Measurements from ENCODE around the gene RALGAPA1. TPM values are rescaled to one million over a fixed set of nuclear protein-coding genes. Genes with fewer than 3 reads are reported as not detected.

Gene RALGAPA1
- total RNA-seq, 1 donor, result 39.1 TPM

GRCh38 chr14:35661875-35662274 is 147.2 kb downstream of the RALGAPA1 start:
- Histone ChIP-seq H3K9me3 (ENCODE audit: low read depth, low read length) (no peaks in the 10 kb centered on the region), H4K20me1 (ENCODE audit: insufficient read depth, low read length) (no peaks in the 10 kb centered on the region), H3K27me3 (ENCODE audit: insufficient read depth, low read length) (no peaks in the 10 kb centered on the region), H3K4me3 (ENCODE audit: insufficient read depth, low read length) (no peak overlapping the region), H3K79me2 (ENCODE audit: insufficient read depth, low read length) (no peaks in the 10 kb centered on the region), H2AFZ (ENCODE audit: low read length) (no peak overlapping the region), H3K4me1 (ENCODE audit: insufficient read depth, low read length) (no peaks in the 10 kb centered on the region), H3K4me2 (ENCODE audit: insufficient read depth, low read length) (no peak overlapping the region), H3K27ac (ENCODE audit: low read depth, low read length) (no peak overlapping the region), H3K36me3 (ENCODE audit: insufficient read depth, low read length) (no peaks in the 10 kb centered on the region)
- DNase-seq (ENCODE audit: insufficient read length, low spot score, missing footprints), result no peak
- no peak for TF ChIP-seq CTCF (IDR thresholded peaks at IDR 0.05; ENCODE audit: extremely low read depth, low read depth, low read length)

DNA sequence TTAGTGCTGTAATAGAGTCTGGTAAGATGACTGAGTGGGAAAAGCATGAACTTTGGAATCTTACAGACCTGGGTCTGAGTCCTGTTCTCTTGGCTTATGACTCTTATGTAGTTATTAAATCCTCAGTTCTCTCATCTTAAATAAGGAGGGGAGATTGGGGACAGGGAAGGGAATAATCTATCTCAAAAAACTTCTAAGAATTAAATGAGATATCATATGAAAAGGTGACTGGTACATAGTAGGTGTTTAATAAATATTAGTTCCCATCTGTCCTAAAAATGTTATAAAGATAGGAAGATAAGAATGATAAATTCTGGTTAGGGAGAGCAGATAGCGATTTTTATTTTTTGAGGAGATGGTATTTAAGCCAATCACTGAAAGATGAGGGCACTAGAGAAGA is 156.1 kb downstream of the RALGAPA1 start:
- Histone ChIP-seq H3K4me2 (ENCODE audit: insufficient read depth, low read length) (no peak overlapping the region), H3K9me3 (ENCODE audit: low read depth, low read length) (no peaks in the 10 kb centered on the region), H3K4me3 (ENCODE audit: insufficient read depth, low read length) (no peak overlapping the region), H3K4me1 (ENCODE audit: insufficient read depth, low read length) (no peaks in the 10 kb centered on the region), H3K27ac (ENCODE audit: low read depth, low read length) (no peak overlapping the region), H2AFZ (ENCODE audit: low read length) (no peak overlapping the region), H3K79me2 (ENCODE audit: insufficient read depth, low read length) (no peaks in the 10 kb centered on the region), H3K27me3 (ENCODE audit: insufficient read depth, low read length) (no peaks in the 10 kb centered on the region), H4K20me1 (ENCODE audit: insufficient read depth, low read length) (no peaks in the 10 kb centered on the region), H3K36me3 (ENCODE audit: insufficient read depth, low read length) (no peaks in the 10 kb centered on the region)
- no peak for TF ChIP-seq CTCF (IDR thresholded peaks at IDR 0.05; ENCODE audit: extremely low read depth, low read depth, low read length)
- DNase-seq (ENCODE audit: insufficient read length, low spot score, missing footprints), result no peak

DNA sequence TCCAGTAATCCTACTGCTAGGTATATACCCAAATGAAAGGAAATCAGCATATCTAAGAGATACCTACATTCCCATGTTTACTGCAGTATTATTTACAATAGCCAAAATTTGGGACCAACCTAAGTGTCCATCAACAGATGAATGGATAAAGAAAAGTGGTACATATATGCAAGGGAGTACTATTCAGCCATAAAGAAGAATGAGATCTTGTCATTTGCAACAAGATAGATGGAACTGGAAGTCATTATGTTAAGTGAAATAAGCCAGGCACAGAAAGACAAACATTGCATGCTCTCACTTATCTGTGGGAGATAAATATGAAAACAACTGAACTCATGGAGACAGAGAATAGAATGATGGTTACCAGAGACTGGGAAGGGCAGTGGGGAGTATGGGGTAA is 165.6 kb downstream of the RALGAPA1 start:
- H3K27ac ChIP-seq (ENCODE audit: low read depth, low read length), result no peak overlapping the region
- no peaks in the 10 kb centered on the region for H3K4me1 ChIP-seq (ENCODE audit: insufficient read depth, low read length)
- no peaks in the 10 kb centered on the region for H3K9me3 ChIP-seq (ENCODE audit: low read depth, low read length)
- no peak overlapping the region for H3K4me2 ChIP-seq (ENCODE audit: insufficient read depth, low read length)
- no peaks in the 10 kb centered on the region for H3K79me2 ChIP-seq (ENCODE audit: insufficient read depth, low read length)
- H3K36me3 ChIP-seq (ENCODE audit: insufficient read depth, low read length), result peaks cover 5% of the 10 kb centered on the region
- no peak overlapping the region for H3K4me3 ChIP-seq (ENCODE audit: insufficient read depth, low read length)
- H3K27me3 ChIP-seq (ENCODE audit: insufficient read depth, low read length), result no peaks in the 10 kb centered on the region
- no peak for DNase-seq (ENCODE audit: insufficient read length, low spot score, missing footprints)
- no peaks in the 10 kb centered on the region for H4K20me1 ChIP-seq (ENCODE audit: insufficient read depth, low read length)
- no peak for TF ChIP-seq CTCF (IDR thresholded peaks at IDR 0.05; ENCODE audit: extremely low read depth, low read depth, low read length)
- no peak overlapping the region for H2AFZ ChIP-seq (ENCODE audit: low read length)

- DNase-seq (ENCODE audit: insufficient read length, low spot score, missing footprints), result no peak
- H4K20me1 ChIP-seq (ENCODE audit: insufficient read depth, low read length), result no peaks in the 10 kb centered on the region
- no peaks in the 10 kb centered on the region for H3K4me1 ChIP-seq (ENCODE audit: insufficient read depth, low read length)
- H3K4me3 ChIP-seq (ENCODE audit: insufficient read depth, low read length), result no peak overlapping the region
- no peaks in the 10 kb centered on the region for H3K9me3 ChIP-seq (ENCODE audit: low read depth, low read length)
- no peak for TF ChIP-seq CTCF (IDR thresholded peaks at IDR 0.05; ENCODE audit: extremely low read depth, low read depth, low read length)
- H3K36me3 ChIP-seq (ENCODE audit: insufficient read depth, low read length), result peaks cover 4% of the 10 kb centered on the region
- H3K4me2 ChIP-seq (ENCODE audit: insufficient read depth, low read length), result no peak overlapping the region
- no peak overlapping the region for H3K27ac ChIP-seq (ENCODE audit: low read depth, low read length)
- H3K79me2 ChIP-seq (ENCODE audit: insufficient read depth, low read length), result no peaks in the 10 kb centered on the region
- no peak overlapping the region for H2AFZ ChIP-seq (ENCODE audit: low read length)
- no peaks in the 10 kb centered on the region for H3K27me3 ChIP-seq (ENCODE audit: insufficient read depth, low read length)
Observed at GRCh38 chr14:35637851-35638250, 171.2 kb downstream of the RALGAPA1 start.

Measured in osteoblast (primary cell).